HepG2 (cell line): ENCODE data around the gene CFAP97D1. TPM values are rescaled to one million over a fixed set of nuclear protein-coding genes. Genes with fewer than 3 reads are reported as not detected.

Source experiments
- ATAC-seq: fragments of 200-7000 bp; cut with Tn5 transposase; 3 replicates; pipeline ENCODE4 v1.9.1; 2020; ENCODE audit warnings: mild to moderate bottlenecking, moderate library complexity
- BruUV-seq: library from RNA; stranded (reverse); fragments of 400-500 nt; replicated peaks from 2 replicates; lab custom pipeline; 2021; lab: Mats Ljungman, UMichigan
- CTCF ChIA-PET: fragments of 300-600 bp; formaldehyde crosslinking; extraction: SDS; loops from one replicate; lab custom pipeline; 2021; ENCODE audit warnings: low total read pairs, inconsistent platforms, low intra/inter-chr PET ratio; lab: Yijun Ruan, JAX
- POLR2A ChIA-PET: fragments of 350-600 bp; sonication (Branson Sonifier 250); formaldehyde crosslinking; loops from one replicate; lab custom pipeline; 2020; ENCODE audit warnings: antibody characterized with exemption, inconsistent platforms; lab: Yijun Ruan, JAX
- DNase-seq: peaks from one replicate; pipeline ENCODE4 v3.0.0-alpha.2; 2015; ENCODE audit warnings: low spot score
- FAIRE-seq: peaks from 3 replicates; lab custom pipeline; 2011; peaks lifted over from hg19 to GRCh38; lab: Jason Lieb, UNC
- H2AFZ ChIP-seq: one replicate; pipeline ENCODE4 v1.6.1; 2011; ENCODE audit warnings: low read length, inconsistent platforms
- H3K27ac ChIP-seq: fragments of 300-600 bp; 3 replicates; pipeline ENCODE4 v1.8.0; 2011; ENCODE audit warnings: mixed run types, mild to moderate bottlenecking, mixed read lengths, low read length, inconsistent platforms; ENCODE audit not compliant: insufficient read depth; ENCODE audit errors: extremely low read length
- H3K27me3 ChIP-seq, 2 experiments: fragments of 200-600 bp in 1 of 2; 2 replicates in 1 of 2; 3 replicates in 1 of 2; pipeline versions ENCODE4 v1.6.0 to v1.8.0; 2011; ENCODE audit warnings: low read length in 2 of 2, mild to moderate bottlenecking in 2 of 2, moderate library complexity in 2 of 2, inconsistent platforms in 1 of 2; ENCODE audit not compliant: insufficient read depth in 2 of 2, control insufficient read depth in 1 of 2
- H3K36me3 ChIP-seq, 2 experiments: fragments of 200-600 bp in 1 of 2; replicated peaks in 1 of 2; 2 replicates in 1 of 2; 3 replicates in 1 of 2; pipeline versions ENCODE4 v1.5.1 to v1.8.0; 2011; ENCODE audit warnings: low read length in 2 of 2, inconsistent platforms in 1 of 2; ENCODE audit not compliant: insufficient read depth in 2 of 2, control insufficient read depth in 1 of 2
- H3K4me1 ChIP-seq: 2 replicates; pipeline ENCODE4 v1.5.1; 2012; ENCODE audit warnings: low read length, inconsistent platforms; ENCODE audit not compliant: insufficient read depth
- H3K4me2 ChIP-seq: 2 replicates; pipeline ENCODE4 v1.6.0; 2011; ENCODE audit warnings: low read depth, low read length, inconsistent platforms
- H3K4me3 ChIP-seq, 3 experiments: fragments of 200-600 bp in 1 of 3; sonication (generic), shearing (Covaris generic) in 1 of 3; replicated peaks in 1 of 3; 2 replicates each; pipeline ENCODE4 v1.5.1; 2011 to 2016; ENCODE audit warnings: low read length in 3 of 3, inconsistent platforms in 2 of 3, low read depth in 2 of 3, mild to moderate bottlenecking in 2 of 3, control low read depth in 1 of 3, mixed read lengths in 1 of 3; ENCODE audit not compliant: insufficient read depth in 1 of 3
- H3K79me2 ChIP-seq: one replicate; pipeline ENCODE4 v1.6.1; 2011; ENCODE audit warnings: low read length, inconsistent platforms; ENCODE audit not compliant: insufficient read depth
- H3K9ac ChIP-seq: 2 replicates; pipeline ENCODE4 v1.6.0; 2011; ENCODE audit warnings: mild to moderate bottlenecking, low read depth, low read length, inconsistent platforms; ENCODE audit not compliant: insufficient read depth
- H3K9me3 ChIP-seq: 2 replicates; pipeline ENCODE4 v1.5.1; 2012; ENCODE audit warnings: mild to moderate bottlenecking, low read length
- H4K20me1 ChIP-seq: 2 replicates; pipeline ENCODE4 v1.6.0; 2011; ENCODE audit warnings: inconsistent platforms, mild to moderate bottlenecking, low read length, moderate library complexity; ENCODE audit not compliant: insufficient read depth
- ASH2L ChIP-seq: fragments of 300-600, 200-600 bp; sonication (generic); IDR thresholded peaks from 2 replicates; pipeline ENCODE4 v1.7.0; 2017; ENCODE audit warnings: low read depth, mild to moderate bottlenecking, moderate library complexity, mixed read lengths, low read length; ENCODE audit not compliant: insufficient read length
- ATF7 ChIP-seq, 2 experiments: fragments of 450-650 bp in 1 of 2; sonication (generic) in 1 of 2; formaldehyde crosslinking in 1 of 2; IDR thresholded peaks; 2 replicates each; pipeline versions ENCODE4 v1.4.0 to v1.6.1; 2016 to 2020; ENCODE audit warnings: antibody characterized with exemption in 1 of 2, mild to moderate bottlenecking in 1 of 2, missing genetic modification reagents in 1 of 2
- JUN ChIP-seq: sonication (generic); formaldehyde crosslinking; IDR thresholded peaks from 2 replicates; pipeline ENCODE4 v1.4.0; 2020; ENCODE audit warnings: mild to moderate bottlenecking, missing genetic modification reagents
- KAT7 ChIP-seq: IDR thresholded peaks from 2 replicates; pipeline ENCODE4 v1.6.1; 2018; ENCODE audit warnings: borderline replicate concordance, missing compliant biosample characterization
- MNT ChIP-seq: fragments of 450-650 bp; IDR thresholded peaks from 2 replicates; pipeline ENCODE4 v1.6.1; 2016
- MYNN ChIP-seq: sonication (generic); formaldehyde crosslinking; IDR thresholded peaks from 2 replicates; pipeline ENCODE4 v1.4.0; 2020; ENCODE audit warnings: mild to moderate bottlenecking, low read depth, missing genetic modification reagents
- PHF21A ChIP-seq: sonication (generic); formaldehyde crosslinking; IDR thresholded peaks from 2 replicates; pipeline ENCODE4 v1.5.0; 2020; ENCODE audit warnings: mild to moderate bottlenecking, missing genetic modification reagents
- SKI ChIP-seq: fragments of 450-650 bp; IDR thresholded peaks from one replicate; pipeline ENCODE4 v1.6.1; 2018; ENCODE audit warnings: mild to moderate bottlenecking; ENCODE audit not compliant: partially characterized antibody
- SNAPC2 ChIP-seq: sonication (generic); formaldehyde crosslinking; IDR thresholded peaks from 2 replicates; pipeline ENCODE4 v1.8.1; 2022; ENCODE audit warnings: mild to moderate bottlenecking, missing genetic modification reagents
- SOX13 ChIP-seq, 3 experiments: fragments of 450-650 bp in 1 of 3; sonication (generic) in 1 of 3; formaldehyde crosslinking in 1 of 3; IDR thresholded peaks in 2 of 3; conservative IDR thresholded peaks in 1 of 3; 2 replicates each; pipeline versions ENCODE4 v1.5.0 to v1.6.1; 2016 to 2020; ENCODE audit warnings: antibody characterized with exemption in 1 of 3, mild to moderate bottlenecking in 1 of 3, missing compliant biosample characterization in 1 of 3, missing genetic modification reagents in 1 of 3, moderate library complexity in 1 of 3
- TBL1XR1 ChIP-seq: fragments of 150-350 bp; IDR thresholded peaks from 2 replicates; pipeline ENCODE4 v1.6.1; 2014; ENCODE audit warnings: borderline replicate concordance, low read length; ENCODE audit not compliant: partially characterized antibody
- ZBTB7A ChIP-seq: sonication (generic); formaldehyde crosslinking; IDR thresholded peaks from 2 replicates; pipeline ENCODE4 v1.8.0; 2022; ENCODE audit warnings: mild to moderate bottlenecking, missing genetic modification reagents
- ZNF292 ChIP-seq: sonication (generic); formaldehyde crosslinking; IDR thresholded peaks from 2 replicates; pipeline ENCODE4 v1.8.1; 2022; ENCODE audit warnings: mild to moderate bottlenecking, low read depth, missing genetic modification reagents, borderline replicate concordance
- ZNF567 ChIP-seq: sonication (generic); formaldehyde crosslinking; IDR thresholded peaks from 2 replicates; pipeline ENCODE4 v1.8.1; 2023; ENCODE audit warnings: mild to moderate bottlenecking, missing genetic modification reagents, borderline replicate concordance
- WGBS: methylation state at CpG from one replicate; pipeline ENCODE4 v1.1.6; 2017; ENCODE audit warnings: low lambda C conversion rate; 5-methylcytosine and 5-hydroxymethylcytosine counted together
- in situ Hi-C: cut with HindIII; loops from 2 replicates; pipeline ENCODE4 v1.10.0; 2017; ENCODE audit warnings: low pct_unique_long_range_greater_than_20kb; ENCODE audit not compliant: extremely low pct_ligation_motif_present
- intact Hi-C: fragments of 100-400 bp; cut with micrococcal nuclease; formaldehyde crosslinking; loops from one replicate; pipeline ENCODE4 v1.10.0; 2022; ENCODE audit not compliant: unreplicated experiment
- polyA plus RNA-seq, 8 experiments: library from polyadenylated mRNA; depleted of rRNA in 3 of 8; stranded (reverse) in 7 of 8; unstranded in 1 of 8; fragments of >200 nt; fragmentation: Illumina TruSeq in 4 of 8; extraction: Trizol in 4 of 8; gene quantifications; 2 replicates each; pipeline versions ENCODE4 v1.2.1 to v1.2.3, GENCODE V29; 2011 to 2016; ENCODE audit warnings: low read depth in 4 of 8, missing spikeins in 1 of 8, mixed read lengths in 1 of 8; ENCODE audit not compliant: insufficient read depth in 1 of 8
- total RNA-seq, 5 experiments: library from RNA; depleted of rRNA; stranded (reverse); fragments of >200 nt; fragmentation: Illumina TruSeq; extraction: Trizol; gene quantifications; 2 replicates each; pipeline ENCODE4 v1.2.3, GENCODE V29; 2016; ENCODE audit warnings: low read depth in 1 of 5
- TF ChIP-seq, protein P1 (sequence below): sonication (generic); formaldehyde crosslinking; IDR thresholded peaks from 2 replicates; pipeline ENCODE4 v1.8.0; 2023; ENCODE audit warnings: mild to moderate bottlenecking, missing genetic modification reagents
- TF ChIP-seq, protein P2 (sequence below): sonication (generic); formaldehyde crosslinking; IDR thresholded peaks from 2 replicates; pipeline ENCODE4 v1.4.0; 2020; ENCODE audit warnings: mild to moderate bottlenecking, missing genetic modification reagents
- TF ChIP-seq, protein P3 (sequence below): IDR thresholded peaks from 2 replicates; pipeline ENCODE4 v1.6.1; 2016; ENCODE audit warnings: missing biosample characterization, missing genetic modification reagents, low read depth

CFAP97D1 gene
- total and polyA plus RNA-seq, 2 of the 13 experiments (the other 11 are each of a cell fraction or from before 2014, with no cell fraction given) = 0.02 TPM; not detected in 1

DNA sequence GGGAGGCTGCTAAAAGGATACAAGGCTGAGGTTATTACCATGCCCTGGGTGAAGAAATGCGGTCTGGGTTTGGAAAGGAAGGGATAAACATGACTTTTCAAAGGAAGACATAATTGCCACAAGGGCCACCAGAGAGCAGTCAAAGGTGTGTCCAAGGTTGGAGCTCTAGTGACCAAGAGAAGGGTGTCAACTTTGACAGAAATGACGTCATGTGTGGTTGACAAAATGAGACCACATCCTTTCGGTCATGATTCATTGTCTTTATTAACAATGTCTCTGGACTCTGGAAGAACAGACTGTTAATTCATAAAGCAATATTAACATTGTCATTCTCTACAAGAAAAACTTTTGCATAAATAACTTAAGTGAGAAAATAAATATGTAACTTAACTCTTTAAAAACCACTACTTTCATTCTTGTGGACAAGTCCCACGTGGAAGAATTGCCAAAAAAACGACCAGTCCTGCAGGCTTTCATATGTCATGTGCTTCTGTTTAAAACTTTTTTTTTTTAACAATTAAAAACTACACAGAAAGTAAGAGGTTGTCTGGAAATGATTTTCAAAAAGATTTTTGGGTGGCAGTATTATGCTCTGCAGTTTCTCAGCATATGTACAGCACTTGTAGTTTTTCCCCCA lies 26.6 kb upstream of the CFAP97D1 start:
- H3K27me3 ChIP-seq = peaks cover 16 to 75% of the 10 kb centered on the region in 2 experiments
- DNase-seq (no peak), FAIRE-seq (no peak), ATAC-seq (no peak)
- ChIA-PET POLR2A (no interaction called here), CTCF (interaction anchor here (2.4 kb wide), 1 partner anchor 59 kb away, joined by 10 read pairs; no protein-coding TSS in a partner anchor)
- no peak overlapping the region for H3K4me3 ChIP-seq
- H3K9ac ChIP-seq = no peak overlapping the region
- no TSS peak for BruUV-seq
- no peak overlapping the region for H2AFZ ChIP-seq
- in situ Hi-C loops = no loop called here
- no peak overlapping the region for H3K4me2 ChIP-seq
- WGBS = 19% methylated on average over 5 of the region's 5 CpGs
- no peaks in the 10 kb centered on the region for H3K36me3 ChIP-seq
- no peaks in the 10 kb centered on the region for H4K20me1 ChIP-seq
- H3K79me2 ChIP-seq = no peaks in the 10 kb centered on the region
- peaks cover 12% of the 10 kb centered on the region for H3K4me1 ChIP-seq
- H3K27ac ChIP-seq = no peak overlapping the region
- no peaks in the 10 kb centered on the region for H3K9me3 ChIP-seq
- intact Hi-C loops = no loop called here
- peak; percentile 60 for TF ChIP-seq MNT
- TF ChIP-seq SOX13 (IDR thresholded peaks at IDR 0.05) = no peak
- TF ChIP-seq SOX13 (CRISPR knock-in tag; conservative IDR thresholded peaks at IDR 0.05 in 1 of 2, IDR thresholded peaks at IDR 0.05 in 1 of 2) = no peak
- no peak for TF ChIP-seq KAT7 (CRISPR knock-in tag)
- TF ChIP-seq SKI = no peak
- peak; percentile 99 for TF ChIP-seq ATF7 (IDR thresholded peaks at IDR 0.05)
- TF ChIP-seq ATF7 (CRISPR knock-in tag; IDR thresholded peaks at IDR 0.05) = no peak
- TF ChIP-seq ZNF567 = no peak
- TF ChIP-seq, protein P1, sequence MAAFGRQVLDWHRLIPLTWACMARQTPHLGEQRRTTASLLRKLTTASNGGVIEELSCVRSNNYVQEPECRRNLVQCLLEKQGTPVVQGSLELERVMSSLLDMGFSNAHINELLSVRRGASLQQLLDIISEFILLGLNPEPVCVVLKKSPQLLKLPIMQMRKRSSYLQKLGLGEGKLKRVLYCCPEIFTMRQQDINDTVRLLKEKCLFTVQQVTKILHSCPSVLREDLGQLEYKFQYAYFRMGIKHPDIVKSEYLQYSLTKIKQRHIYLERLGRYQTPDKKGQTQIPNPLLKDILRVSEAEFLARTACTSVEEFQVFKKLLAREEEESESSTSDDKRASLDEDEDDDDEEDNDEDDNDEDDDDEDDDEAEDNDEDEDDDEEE (CRISPR knock-in tag) = no peak
- no peak for TF ChIP-seq JUN (CRISPR knock-in tag)
- TF ChIP-seq ZNF292 (CRISPR knock-in tag) = no peak
- TF ChIP-seq, protein P2, sequence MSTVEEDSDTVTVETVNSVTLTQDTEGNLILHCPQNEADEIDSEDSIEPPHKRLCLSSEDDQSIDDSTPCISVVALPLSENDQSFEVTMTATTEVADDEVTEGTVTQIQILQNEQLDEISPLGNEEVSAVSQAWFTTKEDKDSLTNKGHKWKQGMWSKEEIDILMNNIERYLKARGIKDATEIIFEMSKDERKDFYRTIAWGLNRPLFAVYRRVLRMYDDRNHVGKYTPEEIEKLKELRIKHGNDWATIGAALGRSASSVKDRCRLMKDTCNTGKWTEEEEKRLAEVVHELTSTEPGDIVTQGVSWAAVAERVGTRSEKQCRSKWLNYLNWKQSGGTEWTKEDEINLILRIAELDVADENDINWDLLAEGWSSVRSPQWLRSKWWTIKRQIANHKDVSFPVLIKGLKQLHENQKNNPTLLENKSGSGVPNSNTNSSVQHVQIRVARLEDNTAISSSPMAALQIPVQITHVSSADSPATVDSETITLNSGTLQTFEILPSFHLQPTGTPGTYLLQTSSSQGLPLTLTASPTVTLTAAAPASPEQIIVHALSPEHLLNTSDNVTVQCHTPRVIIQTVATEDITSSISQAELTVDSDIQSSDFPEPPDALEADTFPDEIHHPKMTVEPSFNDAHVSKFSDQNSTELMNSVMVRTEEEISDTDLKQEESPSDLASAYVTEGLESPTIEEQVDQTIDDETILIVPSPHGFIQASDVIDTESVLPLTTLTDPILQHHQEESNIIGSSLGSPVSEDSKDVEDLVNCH (CRISPR knock-in tag) = no peak
- no peak for TF ChIP-seq MYNN
- no peak for TF ChIP-seq TBL1XR1
- TF ChIP-seq ZBTB7A (CRISPR knock-in tag) = no peak
- TF ChIP-seq PHF21A (CRISPR knock-in tag) = no peak
- TF ChIP-seq, protein P3, sequence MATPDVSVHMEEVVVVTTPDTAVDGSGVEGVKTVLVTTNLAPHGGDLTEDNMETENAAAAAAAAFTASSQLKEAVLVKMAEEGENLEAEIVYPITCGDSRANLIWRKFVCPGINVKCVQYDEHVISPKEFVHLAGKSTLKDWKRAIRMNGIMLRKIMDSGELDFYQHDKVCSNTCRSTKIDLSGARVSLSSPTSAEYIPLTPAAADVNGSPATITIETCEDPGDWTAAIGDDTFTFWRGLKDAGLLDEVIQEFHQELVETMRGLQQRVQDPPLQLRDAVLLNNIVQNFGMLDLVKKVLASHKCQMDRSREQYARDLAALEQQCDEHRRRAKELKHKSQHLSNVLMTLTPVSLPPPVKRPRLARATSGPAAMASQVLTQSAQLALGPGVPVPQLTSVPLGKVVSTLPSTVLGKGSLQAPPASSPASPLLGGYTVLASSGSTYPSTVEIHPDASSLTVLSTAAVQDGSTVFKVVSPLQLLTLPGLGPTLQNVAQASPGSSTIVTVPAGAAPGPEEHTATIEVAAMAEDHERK (CRISPR knock-in tag) = no peak
- TF ChIP-seq SNAPC2 (CRISPR knock-in tag) = no peak
- no peak for TF ChIP-seq ASH2L
